Dermis microvascular lymphatic vessel endothelial cell (primary cell): ENCODE measurements around the gene COX4I1. TPM values are rescaled to one million over a fixed set of nuclear protein-coding genes. Genes with fewer than 3 reads are reported as not detected.

Experiments
- DNase-seq, 2 donors: peaks; one replicate each; pipeline versions ENCODE4 v3.0.0 to v3.0.0-alpha.2; 2010; ENCODE audit warnings: low read depth in 2 of 2
- total RNA-seq: library from RNA; depleted of rRNA; stranded (reverse); fragments of >200 nt; gene quantifications from 2 replicates; pipeline ENCODE4 v1.2.1, GENCODE V29; 2014

COX4I1 gene
- total RNA-seq = 474 and 506 TPM in 2 replicates

DNA sequence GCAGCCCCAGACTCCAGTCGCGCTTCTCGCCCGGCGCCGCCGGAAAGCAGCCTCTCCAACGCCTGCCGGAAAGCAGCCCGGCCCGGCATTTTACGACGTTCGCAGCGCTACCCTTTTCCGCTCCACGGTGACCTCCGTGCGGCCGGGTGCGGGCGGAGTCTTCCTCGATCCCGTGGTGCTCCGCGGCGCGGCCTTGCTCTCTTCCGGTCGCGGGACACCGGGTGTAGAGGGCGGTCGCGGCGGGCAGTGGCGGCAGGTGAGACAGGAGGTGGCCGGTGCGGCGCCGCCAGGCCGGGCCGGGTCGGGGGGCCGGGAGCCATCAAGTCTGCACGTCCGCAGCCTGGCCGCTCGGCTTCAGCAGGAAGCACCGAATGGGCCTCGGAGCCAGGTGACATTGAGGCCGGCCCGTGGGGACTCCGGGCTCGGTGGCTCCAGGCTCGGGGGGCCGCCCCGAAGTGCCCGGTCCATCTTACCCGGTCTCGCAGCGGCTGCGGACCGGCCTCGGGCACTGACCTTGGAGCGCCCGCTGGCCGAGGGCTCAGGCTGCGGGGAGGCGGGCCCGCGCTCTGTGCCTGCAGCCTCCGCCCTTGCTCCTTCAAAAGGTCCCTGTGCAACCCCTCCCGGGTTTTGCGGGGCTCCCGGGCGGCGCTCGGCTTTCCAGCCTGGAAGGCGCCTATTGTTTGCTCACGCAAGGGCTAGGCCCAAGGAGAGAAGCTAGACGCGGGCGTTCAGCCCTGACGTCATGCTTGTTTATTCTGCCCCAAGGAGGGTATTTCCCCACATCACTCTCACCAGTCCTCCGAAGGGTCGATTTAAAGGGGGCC is at the start of gene COX4I1, which contains the start of gene EMC8:
TSS of gene COX4I1 (plus strand) at position 199 of the 824 bp plus-strand sequence. CDS start 1,511 bp downstream, outside the sequence.
TSS of gene EMC8 (minus strand) at position 48 of the 824 bp plus-strand sequence. CDS start 249 bp downstream, outside the sequence.
- peak; percentile 86 to 93 for DNase-seq

DNA sequence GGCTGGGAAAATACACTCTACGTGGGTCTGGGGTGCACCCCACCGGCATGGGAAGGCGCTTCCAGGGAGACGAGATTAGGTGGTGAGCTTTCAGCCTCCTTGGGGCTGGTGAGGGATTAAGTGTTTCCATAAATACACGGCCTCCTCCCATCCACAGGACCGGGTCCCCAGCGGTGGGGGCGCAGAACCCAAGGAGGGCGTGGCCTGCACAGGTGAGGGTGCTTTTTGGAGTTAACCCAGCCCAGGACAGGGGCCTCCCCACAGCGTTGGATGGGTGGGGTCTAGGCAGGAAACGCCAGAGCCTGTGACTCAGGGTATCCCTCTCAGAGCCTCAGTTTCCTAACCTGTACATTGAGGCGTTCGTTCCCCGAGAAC is 49.7 kb upstream of the COX4I1 start:
- DNase-seq = no peak

DNA sequence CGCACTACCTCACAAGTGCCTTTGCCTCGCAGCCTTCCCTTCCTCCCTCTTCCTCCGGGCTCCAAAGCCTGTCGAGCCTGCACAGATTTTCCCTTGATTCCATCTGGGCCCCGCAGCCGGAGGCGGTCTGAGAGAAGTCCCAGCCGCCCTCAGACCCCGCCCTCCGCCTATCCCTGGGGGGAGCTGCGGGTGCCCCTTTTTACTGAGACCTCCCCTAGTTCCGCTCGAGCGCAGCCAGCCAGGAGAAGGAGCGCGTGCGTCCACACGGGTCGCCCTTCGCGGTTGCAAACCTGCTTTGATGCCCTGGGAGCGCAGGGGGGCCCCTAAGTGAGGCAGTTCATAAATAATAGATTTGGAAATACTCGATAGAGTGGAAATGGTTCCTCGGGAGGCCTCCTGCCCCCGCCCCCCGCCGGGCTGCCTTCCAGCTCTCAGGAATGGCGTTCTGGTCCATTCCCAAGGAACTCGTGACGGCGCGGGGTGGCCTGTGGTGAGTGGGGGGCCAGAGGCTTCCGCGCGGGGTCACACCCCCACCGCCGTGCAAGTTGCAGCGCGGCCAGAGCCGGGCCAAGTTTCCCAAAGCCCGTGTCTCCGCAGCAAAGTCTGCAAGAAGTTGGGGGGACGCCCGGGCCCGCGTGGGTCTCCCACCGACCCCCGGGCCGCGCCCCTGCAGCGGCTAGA is 49.2 kb upstream of the COX4I1 start:
- peak in 1 of 2 donors; percentile 34 for DNase-seq

DNA sequence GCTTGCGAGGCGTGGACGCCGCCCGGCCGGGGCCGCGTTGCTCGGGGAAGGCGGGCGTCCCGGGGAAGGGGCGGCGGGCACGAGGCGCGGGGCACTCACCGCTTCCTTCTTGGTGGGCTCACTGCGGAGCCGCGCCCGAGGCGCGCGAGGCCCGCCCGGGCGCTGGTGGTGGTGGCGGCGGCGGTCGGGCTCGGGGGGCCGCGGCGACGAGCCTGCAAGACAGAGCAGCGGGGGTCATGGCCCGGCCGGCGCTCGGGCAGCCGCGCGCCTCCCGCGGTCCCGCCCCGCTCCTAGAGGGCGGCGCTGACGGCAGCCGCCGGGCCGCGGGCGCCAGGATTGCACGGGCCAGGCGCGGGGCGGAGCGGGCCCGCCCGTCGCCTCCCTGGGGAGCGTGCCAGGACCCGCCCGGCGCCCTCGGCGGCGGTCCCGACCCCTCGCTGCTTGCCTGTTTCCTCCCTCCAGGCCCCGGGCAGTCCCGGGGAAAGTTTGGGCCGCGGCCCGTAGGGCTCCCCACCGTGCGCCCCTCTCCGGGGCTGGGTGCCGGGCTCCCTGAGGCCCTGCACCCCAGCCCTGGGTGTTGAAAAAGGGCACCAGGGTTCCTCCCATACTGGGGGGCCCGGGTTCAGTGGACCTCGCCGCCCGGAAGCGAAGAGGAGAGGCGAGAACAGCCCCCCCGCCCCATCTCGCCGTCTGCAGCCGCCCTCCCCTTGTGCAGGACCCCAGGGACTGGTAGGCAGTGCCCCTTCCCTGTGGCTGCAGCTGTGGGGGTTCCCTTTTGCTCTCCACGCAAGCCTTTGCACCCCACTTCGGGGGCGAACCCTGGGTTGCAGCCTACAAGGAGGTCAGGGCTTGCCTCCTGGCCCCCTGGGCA is 48.4 kb upstream of the COX4I1 start, which contains the start of gene C16orf74:
TSS of gene C16orf74 (minus strand) at position 270 of the 871 bp plus-strand sequence. CDS start 15,879 bp downstream, outside the sequence.
- peak in 1 of 2 donors; percentile 65 for DNase-seq

DNA sequence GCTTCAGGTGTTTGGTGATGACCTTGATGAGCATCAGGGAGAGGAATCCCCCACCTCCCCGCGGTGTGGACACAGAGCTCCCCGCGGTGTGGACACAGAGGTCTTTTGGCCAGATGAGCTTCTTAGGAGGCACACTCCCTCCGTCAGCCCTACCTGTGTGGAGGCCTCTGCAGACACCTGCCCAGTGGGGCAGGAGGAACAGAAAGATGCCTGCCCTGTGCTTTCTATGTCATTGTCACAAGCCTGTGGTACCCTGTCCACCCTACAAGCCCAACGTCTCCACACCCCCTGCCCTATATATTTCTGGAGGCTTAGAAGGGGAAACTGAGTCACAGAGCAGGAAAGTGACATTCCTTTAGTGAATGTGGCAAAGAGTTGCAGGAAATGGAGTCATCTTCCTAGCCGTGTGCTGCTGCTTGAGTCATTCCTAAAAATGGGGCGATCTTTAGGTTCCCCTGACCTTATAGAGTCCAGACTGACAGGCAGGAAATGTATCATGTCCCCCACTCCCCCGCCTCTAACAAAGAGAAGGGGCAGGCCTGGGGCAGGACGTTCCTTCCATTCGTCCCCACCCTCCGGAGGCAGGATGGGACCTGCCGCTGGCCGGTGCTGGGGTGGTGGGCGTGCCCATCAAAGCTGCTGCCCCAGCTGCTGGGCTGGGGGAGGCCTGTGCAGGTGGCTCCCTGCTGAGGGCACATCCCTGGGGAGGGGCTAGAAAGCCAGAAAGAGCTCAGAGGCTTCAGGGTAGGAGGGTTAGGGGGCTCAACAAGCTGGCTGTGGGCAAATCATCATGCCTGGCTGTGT is 47.6 kb upstream of the COX4I1 start:
- DNase-seq = peak in 1 of 2 donors; percentile 74

DNA sequence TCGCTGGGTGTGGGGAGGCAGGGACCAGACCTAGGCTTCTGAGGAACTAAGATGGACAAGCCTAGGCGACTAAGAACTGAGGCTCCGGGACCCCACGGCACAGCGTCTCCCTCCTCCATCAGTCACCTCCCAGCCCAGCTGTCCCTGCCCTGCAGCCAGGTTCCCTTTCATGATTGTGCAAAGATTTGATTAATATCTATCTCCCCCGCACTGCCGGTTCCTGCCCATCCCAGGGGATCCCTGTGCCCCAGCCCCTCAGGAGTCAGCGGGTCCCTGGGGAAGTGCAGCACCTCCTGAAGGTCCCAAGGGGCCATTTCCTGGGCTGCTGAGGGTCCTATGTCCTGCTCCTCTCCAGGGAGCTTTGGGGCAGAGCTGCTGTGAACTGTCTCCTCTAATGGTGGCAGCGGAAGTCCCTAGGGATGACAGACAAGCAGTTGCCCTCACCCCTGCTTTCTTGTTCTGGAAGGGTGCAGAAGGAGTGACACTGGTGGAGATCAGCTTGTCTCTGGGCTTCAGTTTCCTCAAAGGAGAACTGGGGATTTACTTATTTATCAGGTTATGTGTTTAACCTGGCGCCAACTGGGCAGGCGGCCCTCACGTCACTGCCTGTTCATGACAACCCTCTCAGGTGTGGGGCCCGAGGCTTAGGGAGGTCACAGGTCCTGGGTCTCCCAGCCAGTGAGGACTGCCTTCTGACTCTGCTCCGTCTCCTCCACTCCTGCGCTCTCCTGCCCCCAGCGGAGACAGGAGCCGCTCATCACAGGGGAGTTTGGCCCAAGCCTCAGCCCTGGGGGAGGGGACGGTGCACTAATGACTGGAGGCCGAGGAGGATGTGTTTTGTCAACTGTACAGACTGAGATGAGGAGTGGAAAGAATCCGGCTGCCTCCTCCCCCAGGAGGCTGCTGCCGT is 46.7 kb upstream of the COX4I1 start:
- peak in 1 of 2 donors; percentile 42 for DNase-seq

DNA sequence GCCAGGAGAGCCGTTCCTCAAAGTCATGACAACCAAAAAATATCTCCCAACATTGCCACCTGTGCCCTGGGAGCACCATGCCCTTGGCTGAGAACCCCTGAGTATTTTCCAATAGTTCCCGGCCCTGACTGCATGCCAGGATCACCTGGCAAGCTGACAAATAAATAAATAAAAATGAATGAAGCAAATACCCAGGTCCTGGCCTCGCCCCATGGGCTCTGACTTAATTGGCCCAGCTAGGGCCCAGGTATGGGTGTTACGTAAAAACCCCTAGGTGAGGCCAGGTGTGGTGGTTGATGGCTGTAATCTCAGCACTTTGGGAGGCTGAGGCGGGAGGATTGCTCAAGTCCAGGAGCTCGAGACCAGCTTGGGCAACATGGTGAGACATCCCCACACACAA is 45.9 kb upstream of the COX4I1 start:
- DNase-seq = no peak

DNA sequence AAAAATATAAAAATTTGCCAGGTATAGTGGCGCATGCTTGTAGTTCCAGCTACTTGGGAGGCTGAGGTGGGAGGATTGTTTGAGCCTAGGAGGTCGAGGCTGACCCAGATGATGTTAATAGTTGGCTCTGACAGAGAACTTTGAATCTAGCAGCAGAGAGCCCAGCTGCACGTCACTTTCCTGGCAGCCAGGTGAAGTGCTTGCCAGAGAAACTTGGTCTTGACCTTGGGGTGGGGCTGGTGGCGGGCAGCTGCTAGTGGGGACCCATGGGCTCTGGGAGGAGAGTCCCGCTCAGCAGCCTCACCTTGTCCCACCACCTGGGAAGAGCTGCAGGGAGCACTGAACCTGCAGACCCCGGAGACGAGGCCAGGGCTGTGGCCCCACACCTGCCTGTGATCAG is 45.5 kb upstream of the COX4I1 start:
- no peak for DNase-seq

DNA sequence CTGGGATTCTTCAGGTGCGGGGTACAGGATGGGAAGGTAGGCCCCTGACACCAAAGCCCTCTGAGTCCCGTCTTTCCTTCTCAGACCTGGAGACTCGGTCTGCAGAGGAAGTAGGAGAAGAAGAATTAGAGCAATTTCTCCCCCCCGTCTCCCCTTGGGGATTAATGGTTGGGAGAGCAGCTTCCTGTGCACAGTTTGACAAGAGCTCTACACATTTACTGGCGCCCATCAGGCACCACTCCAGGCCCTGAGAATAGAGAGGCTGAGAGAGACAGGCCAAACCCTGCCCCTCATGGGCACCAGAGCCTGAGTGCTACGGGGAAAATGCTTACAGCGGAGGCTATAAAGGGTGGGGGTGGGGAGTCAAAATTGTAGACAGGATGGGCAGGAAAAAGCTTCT is 45.1 kb upstream of the COX4I1 start:
- no peak for DNase-seq

DNA sequence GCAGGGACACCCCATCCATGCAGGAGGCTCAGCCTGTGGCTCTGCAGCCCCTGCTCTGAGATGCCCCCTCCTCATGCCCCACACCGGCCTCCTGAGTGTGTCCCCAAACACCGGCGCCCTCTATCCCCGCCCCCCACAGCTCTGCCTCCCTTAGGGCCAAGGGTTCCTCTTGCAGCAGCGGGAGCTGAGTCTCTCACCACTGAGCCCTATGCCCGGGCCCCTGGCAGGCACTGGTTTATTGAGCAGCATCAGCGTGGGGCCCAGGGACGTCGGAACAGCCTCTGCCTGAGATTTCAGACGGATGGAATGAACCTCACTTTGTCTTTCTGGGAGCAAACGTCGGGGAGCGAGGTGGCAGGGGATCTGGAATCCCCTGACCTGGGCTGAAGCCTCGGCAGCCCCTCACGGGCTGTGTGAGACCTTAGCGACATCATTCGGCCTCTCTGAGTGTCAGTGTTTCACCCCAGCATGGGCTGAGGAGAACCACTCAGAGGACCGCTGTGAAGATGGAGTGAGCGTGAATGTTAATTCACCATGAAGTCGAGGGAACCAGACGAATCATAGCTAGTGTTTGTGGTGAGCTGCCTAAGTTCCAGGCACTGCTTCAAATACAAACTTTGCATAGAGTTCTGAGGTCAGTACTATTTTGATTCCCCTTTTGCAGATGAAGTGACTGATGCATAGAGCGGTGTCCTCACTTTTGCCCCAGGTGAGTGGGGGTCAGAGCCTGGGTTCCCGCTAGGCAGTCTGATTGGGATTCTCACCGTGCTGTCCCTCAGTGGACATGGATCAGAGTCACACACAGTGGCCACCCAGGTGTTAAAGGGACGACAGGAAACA is 43.3 kb upstream of the COX4I1 start:
- DNase-seq = no peak

DNA sequence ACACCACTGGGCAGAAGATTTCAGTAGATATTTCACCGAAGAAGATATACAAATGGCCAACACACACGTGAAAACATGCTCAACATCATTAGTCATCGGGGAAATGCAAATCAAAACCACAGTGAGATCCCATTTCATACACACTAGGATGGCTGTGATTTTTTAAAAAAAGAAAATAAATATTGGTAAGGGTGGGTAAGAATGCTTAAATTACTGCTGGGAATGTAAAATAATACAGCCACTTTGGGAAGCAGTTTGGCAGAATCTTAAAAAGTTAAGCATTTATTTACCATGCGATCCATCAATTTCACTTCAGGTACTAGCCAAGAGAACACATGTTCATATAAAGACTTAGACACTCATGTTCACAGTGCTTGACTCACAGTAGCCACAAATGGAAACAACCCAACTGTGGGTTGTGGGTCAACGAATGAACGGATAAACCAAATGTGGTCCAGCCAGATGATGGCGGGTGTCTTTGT is 42.1 kb upstream of the COX4I1 start:
- DNase-seq = no peak

DNA sequence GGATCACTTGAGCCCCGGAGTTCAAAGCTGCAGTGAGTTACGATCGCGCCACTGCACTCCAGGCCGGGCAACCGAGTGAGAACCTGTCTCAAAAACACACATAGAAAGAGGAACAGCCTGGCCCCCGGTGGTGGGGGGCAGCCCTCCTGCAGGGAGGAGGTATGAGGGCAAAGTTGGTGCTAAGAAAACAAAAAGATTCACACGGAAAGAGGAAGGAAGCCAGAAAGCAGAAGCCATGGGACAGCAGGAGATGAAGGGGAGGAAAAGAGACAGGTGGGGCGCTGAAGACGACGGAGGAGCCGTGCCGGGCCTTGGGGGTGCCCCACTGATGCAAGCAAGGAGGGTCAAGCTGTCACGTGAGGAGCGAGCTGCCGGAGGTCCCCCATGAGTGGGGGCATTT is 40.4 kb upstream of the COX4I1 start:
- DNase-seq = no peak

DNA sequence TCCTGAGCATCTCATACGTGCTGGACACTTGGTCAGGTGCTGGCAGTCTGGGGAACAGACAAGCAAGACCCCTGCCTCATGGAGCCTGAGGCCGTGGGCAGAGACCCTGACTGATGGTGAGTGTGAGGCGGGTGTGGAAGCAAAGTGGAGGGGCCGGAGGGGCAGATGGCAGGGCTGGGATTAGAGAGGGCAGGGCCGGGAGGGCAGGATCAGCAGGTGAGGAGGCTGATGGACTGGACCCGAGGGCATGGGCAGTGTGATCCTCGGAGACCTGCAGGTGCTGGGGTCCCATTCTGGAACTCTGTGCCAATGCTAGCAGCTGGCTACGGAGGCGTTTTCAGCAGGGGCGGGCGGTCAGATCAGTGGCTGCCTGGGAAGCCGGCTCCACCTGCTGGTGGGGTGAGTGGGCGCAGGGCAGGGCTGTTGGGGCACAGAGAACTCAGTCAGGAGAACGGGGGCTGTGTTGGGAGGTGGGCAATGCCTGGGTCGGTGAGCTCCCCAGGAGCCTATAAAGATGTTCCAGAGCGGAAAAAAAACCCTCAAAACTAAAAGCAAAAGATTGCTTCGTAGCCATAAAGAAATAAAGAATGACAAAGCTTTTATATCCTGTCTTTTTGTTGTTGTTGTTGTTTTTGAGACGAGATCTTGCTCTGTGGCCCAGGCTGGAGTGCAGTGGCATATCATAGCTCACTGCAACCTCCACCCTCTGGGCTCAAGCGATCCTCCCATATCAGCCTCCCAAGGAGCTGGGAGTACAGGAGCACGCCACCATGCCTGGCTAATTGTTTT is 39.7 kb upstream of the COX4I1 start:
- DNase-seq = peak in 1 of 2 donors; percentile 21

DNA sequence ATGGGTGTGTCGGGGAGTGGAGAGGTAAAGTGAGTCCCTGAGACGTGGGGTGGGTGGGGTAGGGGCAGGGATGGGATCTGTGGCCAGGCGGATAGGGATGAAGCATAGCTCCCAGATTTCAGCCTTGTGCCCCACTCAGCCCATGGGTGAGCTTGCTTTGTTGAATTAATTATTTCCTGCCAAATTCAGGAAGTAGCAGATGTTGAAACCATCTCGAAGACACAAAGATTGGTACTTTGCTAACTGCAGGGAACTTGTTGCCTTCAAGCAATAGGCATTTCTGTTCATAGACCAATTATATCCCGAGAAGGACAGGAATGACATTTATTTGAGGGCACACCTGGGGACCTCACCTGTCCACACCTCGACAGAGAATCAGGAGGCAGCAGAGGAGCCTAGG is 37.6 kb upstream of the COX4I1 start:
- DNase-seq = no peak

DNA sequence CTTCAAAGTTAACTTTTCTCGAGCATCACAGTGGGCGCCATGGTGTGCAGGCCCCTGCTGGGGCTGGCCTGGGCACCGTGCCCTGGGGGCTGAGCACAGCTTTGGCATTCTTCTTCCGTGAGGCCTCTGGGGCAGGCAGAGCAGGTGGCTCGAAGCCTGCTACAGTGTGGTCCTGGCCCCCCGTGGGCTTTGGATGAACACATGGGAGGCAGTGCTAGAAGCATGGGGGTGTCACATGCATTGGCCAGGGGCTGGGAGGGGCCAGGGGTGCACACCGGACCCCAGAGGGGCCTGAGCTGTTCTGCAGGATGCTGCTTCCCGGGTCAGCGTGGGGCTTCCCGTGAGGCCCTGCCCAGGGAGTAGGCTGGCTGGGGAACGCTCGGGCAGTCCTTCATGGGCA is 36.5 kb upstream of the COX4I1 start:
- no peak for DNase-seq

DNA sequence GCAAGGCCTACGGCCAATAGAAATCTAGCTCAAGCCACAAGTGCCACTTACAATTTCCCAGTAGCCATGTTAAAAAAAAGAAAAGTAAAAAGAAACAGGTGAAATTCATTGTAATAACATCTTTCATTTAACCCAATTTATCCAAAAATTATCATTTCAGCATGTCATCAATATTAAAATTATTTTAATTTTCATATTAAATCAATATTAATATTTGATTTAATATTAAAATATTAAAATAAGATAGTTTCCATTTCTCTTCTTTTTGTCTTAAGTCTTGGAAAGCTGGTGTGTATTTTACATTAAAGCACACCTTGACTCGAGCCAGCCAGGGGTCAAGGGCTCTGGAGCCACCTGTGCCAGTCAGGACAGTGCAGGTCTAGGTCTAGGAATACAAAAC is 35.9 kb upstream of the COX4I1 start:
- no peak for DNase-seq

DNA sequence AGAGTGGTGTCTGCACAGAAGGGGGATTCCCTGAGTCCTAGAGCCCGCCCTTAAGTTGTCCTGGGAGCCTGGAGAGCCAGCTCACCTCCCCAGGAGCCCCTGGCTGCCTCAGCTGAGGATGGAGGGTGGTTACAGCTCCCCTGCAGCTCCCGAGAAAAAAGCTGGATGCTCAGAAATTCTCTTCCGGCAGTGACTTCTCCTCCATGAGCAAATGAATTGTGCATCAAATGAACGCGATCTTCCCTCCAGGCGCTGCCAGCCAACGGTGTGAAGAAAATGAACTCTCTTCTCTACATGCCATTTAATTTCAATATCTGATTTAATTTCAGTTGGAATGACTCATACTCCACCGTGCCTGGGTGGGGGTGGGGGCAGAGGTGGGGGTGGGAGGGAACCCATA is 34.3 kb upstream of the COX4I1 start:
- DNase-seq = no peak

DNA sequence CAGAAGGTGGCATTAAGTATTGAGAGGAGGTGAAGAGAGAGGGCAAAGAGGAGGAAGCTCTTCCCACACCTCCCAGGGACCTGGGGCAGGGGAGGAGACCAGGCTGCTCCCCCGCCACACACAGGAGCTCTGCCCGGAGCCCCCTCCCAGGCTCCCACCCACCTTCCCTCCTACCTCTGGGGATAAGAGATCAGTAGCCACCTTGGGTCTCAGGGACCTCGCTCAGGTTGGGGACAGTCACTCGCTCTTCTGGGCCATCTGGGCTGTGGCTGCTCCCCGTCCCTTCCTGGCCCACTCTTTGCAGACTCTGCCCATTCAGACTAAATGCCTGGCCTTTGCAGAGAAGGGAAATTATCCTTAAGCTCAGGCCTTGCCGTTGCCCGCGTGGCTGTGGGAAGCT is 33.7 kb upstream of the COX4I1 start:
- DNase-seq = no peak
